ENCODE measurements around the gene CLCN7.

CLCN7 gene, protein sequence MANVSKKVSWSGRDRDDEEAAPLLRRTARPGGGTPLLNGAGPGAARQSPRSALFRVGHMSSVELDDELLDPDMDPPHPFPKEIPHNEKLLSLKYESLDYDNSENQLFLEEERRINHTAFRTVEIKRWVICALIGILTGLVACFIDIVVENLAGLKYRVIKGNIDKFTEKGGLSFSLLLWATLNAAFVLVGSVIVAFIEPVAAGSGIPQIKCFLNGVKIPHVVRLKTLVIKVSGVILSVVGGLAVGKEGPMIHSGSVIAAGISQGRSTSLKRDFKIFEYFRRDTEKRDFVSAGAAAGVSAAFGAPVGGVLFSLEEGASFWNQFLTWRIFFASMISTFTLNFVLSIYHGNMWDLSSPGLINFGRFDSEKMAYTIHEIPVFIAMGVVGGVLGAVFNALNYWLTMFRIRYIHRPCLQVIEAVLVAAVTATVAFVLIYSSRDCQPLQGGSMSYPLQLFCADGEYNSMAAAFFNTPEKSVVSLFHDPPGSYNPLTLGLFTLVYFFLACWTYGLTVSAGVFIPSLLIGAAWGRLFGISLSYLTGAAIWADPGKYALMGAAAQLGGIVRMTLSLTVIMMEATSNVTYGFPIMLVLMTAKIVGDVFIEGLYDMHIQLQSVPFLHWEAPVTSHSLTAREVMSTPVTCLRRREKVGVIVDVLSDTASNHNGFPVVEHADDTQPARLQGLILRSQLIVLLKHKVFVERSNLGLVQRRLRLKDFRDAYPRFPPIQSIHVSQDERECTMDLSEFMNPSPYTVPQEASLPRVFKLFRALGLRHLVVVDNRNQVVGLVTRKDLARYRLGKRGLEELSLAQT

DNA sequence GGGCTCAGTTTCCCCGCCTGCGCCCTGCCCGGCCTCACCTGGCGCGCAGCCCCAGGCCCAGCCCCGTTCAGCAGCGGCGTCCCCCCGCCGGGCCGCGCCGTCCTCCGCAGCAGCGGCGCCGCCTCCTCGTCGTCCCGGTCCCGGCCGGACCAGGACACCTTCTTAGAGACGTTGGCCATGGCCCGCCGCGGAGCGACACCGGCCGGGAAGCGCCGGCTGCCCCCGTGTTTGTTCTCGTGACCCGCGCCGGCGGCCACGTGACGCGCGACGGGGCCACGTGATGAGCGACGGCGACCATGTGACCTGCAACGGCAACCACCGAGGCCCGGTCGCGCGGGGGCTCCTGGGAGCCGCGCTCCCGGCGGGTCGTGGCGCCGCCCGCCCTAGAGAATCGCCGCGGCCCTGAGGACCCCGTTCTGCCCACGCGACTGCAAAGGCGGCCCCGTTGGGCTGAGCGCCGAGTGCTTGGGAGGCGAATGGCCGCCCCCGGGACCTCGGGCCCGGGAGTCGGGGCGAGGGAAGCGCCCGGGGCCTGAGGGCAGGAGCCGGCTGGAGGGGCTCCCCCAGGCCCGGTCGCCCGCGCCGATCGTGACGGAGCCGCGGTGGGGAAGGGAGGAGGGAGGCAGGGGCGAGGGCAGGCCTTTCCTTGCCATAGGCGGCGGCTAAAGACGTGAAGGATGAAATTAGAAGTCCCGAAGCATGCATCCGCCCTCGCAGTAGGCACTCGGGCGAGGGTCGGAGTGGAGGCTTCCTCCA is at the start of gene CLCN7:
Gene CLCN7 (minus strand): TSS at position 233 of the 756 bp plus-strand sequence. CDS start 54 bp downstream, at position 179.
- peak; percentile 71 to 89 for DNase-seq

DNA sequence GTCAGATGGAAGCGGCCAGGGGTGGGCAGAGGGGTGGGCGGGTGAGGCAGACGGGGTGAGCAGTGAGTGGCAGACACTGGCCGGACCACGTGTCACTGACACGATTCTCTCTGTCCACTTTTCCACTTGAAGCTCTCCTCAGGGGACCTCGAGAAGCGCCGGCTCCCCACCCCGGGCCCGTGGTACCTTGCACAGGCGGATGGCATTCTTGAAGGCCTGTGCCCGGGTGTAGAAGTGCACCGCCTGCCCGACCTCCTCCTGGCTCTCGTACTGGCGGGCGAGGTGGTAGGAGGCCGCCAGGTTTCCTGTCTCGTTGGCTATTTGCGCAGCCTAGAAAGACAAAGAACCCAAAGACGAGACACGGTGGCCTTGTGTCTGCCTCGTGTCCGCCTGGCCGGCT is 49.5 kb upstream of the CLCN7 start:
- no peak for DNase-seq

DNA sequence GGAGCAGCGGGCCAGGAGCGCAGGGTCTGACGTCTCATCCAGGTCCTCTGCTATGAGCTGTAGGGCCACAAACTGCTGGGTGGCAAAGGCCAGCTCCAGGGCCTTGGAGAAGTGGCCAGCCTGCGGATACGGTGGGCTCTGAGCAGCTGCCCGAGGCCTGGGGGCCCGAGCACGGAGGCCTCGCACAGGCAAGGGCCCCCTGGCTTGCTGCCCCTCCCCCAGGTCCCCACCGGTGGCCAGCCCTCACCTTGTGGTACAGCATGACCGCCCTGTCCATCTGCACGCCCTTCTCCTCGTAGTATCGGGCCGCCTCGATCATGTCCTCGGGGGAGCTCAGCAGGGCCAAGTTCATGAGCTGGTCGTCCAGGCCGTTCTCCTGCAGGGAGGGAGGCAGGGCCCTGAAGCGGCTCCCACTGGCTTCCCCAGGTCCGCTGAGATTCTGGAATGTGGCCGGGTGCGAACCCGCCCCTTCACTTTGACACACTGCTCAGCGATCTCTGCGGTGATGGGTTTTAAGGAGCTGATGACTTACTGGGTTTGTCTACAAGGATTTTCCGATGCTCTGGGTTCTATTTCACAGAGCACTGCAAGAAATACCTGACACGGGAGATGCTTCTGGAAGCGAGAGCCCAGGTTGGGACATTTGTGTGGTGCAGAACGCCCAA is 48.9 kb upstream of the CLCN7 start:
- DNase-seq = no peak

DNA sequence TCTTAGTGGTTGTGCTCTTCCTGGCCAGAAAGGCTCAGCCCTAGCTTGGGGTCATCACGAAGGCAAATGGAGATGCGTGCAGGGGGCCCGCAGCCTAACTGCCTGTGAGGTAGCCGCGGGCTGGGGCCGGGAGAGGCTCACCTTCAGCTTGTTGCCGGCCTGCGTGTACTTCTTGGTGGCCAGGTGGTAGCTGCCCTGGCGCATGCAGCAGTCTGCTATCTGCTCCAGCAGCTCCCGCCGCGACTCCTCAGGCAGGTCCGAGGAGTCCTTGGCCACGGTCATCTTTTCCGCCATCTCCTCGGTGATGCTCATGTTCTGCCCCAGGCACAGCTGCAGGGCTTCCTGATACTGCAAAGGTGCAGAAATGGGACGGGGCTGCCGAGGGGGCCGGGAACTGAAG is 45.6 kb upstream of the CLCN7 start:
- no peak for DNase-seq

DNA sequence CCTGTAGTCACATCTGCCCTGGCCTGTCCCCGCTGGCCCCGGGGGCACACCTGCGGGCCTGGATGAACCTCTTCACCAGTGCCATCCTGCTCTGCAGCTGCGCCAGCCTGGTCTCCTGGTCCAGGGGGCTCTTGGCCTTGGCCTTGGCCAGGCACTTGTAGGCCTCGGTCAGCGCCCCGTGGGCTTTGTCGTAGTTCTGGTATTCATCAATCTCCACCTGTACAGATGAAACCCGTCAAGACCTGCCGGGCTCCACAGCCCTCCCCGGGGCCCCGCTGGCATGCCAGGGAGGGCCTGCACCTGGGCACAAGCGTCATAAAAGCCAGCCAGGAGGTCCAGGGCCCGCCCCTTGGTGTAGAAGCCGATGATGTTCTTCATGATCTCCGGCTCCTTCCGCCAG is 45.0 kb upstream of the CLCN7 start:
- DNase-seq = no peak

DNA sequence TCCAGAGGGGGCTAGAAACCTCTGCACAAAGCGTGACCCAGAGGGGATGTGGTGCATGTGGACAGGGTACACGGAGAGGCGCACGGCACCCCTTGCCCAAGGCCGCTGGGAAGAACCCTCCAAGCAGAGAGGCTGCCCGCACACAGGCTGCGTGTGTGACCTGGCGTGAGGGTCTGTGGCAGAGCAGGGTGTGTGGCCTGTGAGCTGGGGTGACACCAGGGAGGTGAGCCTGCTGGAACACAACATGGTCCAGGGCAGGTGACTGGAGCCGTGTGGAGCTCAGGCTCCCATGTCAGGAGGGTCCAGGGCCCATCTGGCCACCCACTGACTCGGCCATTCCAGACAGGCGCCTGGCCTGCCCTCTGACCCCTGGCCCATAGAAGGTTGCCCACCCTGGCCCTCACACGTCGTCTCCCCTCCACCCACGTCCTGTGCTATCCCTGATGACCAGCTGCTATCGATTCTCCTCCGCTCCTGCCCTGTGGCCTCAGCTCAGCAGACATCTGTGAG is 43.9 kb upstream of the CLCN7 start:
- no peak for DNase-seq

DNA sequence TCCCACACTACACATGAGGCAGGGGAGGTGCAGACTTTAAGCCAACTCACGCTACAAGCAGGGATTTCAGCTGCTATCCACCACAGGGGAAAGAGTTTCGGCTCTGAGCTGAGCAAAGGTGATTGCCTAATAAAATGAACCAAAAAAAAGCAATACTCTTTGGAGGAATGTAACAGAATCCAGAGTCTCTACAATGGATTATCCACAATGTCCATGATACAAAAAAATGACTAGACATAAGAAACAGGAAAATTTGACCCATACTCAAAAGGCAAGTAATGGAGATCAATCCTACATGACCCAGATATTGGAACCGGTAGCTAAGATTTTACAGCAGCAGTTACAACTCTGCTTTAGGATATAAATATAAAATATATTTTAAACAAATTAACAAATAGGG is 39.7 kb upstream of the CLCN7 start:
- DNase-seq = no peak

DNA sequence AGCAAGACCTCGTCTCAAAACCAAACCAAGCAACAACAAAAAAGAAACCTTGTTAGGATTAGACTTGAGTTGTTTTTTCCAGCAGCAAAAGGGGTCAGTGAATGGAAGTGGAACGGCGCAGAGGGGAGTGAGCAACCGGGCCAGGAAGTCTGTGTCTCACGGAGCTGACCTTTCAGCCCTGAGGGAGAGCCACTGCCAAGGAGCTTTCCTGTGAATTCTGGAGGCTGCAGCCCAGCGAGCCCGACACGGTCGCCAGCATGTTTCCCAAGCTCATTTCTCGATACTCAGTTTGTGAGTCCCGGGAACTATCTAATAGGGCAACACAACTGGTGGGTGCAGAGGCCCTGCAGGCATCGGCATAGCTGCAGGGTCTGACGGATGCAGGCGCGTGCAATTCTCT is 37.9 kb upstream of the CLCN7 start:
- no peak for DNase-seq

DNA sequence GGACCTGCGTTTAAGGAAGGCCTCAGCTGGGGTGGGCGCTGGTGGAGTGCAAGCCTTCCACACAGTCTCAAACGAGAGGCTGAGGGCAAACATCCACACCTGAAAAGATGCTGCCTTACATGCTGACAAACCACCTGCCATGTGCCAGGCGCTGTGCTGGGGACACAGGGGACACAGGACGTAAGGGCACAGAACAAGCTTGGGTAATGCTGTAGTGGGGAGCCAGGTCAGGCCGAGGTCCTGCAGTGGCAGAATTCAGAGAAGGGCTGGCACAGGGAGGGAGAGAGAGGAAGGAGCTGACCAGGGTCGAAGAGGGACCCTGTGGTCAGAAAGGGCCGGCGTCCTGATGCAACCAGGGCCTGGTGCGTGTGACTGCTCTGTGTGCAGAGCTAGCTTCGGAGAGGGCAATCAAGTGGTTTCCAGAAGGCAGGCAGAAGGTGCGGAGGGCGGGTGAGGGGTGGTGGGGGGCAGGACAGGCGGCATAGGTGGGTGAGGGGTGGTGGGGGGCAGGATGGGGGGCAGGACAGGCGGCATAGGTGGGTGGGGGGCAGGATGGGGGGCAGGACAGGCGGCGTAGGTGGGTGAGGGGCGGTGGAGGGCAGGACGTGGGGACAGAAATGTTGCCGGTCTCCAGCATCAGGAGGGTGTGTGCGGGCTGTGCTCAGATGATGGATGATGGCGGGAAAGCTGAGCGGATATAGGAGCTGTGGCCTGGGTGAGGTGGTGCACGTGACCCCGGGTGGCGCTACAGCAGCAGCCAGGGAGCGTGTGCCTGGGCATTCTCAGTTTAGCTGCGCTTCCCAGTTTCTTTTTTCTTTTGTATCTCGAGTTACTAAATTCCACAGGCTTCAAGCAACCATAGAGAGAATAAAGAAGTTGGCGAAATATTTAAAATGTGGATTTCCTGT is 37.1 kb upstream of the CLCN7 start:
- DNase-seq = no peak

DNA sequence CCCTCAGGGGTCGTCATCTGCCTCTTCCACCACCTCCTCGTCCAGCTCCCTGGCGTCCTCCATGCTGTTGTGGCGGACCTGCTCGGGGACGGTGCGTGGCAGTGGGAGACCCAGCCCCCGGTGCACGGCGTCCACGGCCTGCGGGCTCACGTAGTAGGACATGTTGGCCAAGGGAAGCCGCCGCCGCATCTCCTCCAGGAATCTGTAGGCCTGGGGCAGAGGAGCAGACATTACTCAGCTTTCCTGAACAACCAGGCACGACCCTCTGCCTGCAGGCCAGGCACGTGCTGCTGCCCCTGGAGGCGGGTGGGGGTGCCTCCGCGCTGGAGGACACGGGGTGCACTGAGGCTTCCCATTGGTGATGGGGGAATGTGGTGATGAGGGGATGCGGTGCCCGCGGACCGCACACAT is 36.1 kb upstream of the CLCN7 start:
- DNase-seq = no peak

DNA sequence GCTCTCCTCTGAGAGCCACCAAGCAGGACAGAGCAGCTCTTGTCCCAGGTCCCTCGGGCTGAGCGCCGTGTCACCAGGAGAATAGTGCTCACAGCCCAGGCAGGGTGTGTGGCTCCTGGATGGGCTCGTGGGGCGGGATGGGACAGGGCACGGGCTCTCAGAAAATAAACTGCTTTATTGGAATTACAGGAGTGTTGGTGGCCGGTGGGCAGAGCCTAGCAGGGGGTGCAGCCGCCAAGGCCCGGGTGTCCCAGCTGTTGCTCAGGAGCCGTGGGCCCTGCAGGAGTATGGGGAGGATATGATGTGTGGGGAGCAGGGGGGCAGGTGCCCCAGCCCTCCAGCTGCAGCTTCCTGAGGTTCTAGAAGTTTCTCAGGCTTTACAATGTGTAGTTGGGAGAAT is 35.4 kb upstream of the CLCN7 start:
- DNase-seq = no peak

DNA sequence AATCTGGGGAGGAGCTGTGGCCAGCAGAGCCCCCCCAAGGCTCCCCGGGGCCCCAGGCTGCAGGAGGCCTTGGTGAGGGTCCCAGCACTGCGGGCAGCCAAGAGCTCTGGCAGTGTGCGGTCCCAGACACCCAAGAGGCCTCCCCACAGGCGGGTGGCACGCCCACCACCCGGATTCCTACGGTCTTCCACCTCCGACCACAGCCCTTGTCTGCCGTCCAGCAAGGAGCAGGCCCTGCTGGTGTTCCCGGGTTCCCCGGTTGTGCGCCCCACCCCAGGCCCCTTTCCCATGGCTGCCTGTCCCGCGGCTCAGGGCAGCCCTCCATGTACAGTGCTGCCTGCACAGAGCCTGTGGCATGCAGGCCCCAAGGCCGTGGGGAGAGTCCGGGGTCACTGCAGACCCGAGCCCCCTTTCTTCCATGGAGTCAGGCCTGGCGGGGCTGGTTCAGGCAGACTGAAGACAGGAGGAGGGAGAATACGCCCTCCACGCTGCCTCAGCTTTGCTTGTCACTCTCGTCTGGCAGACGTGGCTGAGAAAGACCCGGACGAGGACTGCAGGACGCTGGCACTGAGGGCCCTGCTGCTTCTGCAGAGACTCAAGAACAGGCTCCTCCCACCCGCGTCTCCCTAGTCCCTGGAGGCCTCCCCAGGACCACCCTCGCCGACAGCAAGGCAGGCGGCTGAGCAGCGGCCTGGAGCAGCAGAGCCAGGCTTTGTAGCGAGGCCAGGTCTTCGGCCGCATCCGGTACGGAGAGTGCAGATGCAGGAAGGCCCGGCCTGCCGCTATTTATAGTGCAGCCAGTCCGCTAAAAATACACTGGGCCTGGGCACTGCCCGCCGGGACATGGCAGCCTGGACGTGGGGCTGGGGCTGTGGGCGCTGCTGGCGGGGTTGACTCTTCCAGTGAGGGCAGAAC is 34.7 kb upstream of the CLCN7 start:
- no peak for DNase-seq

DNA sequence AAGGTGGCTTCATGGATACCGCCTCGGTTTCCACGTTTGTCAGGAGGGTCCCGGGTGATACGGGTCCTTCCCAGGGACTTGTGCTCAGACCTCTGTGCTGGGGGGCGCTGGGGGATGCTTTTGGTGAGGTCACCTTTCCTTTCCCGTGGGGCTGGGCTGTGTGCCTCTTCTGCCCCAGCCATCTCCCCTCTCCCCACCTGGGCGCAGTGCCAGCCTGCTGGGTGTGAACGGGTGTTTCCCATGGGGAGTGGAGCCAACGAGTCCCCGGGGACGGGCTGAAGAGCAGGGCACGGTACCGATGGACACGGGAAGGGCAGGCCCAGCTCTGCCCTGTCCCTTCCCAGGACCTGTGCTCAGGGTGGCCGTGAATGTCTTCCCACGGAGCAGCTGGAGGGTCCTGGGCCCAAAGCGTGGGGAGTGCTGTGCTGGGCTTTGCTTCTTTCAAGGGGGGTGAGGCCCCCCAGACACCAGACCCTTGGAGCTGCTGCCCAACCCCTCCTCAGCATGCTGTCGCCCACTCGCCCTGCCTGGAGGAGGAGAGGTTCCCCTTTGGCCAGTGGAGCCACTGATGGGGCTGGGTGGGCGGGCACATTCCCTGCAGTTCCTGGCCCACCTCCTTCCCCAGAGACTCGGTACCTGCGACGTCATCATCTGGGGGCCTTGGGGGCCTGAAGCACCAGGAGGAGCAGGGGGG is 33.8 kb upstream of the CLCN7 start:
- no peak for DNase-seq

DNA sequence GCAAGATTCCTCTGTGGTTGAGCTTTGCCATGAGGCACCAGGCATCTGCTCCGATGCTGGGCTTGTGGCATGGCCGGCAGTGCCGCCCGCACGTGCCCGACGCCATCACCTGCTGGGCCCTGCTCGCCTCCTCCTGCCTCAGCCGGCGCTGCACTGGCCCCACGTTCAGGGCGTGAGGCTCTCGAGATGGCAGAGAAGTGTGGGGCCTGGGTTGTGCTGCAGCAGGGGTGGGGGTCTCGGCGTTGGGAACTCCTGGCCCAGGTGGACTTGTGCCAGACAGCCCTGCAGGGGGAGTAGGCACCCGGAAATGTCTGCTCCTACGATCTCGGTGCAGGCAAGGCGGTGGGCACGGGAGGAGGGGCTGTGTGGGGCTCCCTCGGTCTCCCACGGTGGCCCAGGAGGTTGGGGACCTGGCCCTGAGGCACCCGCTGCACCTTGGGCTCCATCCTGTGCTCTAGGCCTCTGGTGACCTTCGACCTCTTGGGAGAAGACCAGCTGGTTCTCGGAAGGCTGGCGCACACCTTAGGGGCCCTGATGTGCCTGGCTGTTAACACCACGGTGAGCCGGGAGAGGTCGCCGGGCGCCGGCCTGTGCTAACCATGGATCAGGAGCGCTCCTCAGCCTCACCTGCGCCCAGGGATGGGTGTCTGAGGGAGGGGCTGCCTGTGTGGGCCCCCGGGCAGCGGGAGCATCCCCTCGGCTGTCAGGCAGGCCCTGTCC is 31.8 kb upstream of the CLCN7 start:
- DNase-seq = no peak

DNA sequence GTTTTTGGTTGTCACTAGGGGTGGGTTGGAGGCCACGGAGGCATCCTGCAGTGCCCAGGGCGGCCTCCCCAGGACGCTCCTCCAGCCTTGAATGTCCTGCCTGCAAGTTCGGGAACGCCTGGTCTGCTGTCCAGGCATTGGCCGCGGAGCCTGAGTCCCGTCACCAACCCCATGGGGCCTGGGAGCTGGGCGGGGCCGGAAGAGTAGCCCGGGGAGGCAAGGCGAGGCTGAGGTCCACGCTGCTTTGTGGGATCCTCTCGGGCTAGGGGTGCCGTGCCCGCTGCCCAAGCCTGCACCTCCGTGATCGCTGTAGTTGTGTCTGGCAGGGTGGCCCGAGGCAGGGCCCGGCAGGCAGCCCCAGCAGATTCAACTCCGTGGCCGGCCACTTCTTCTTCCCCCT is 31.1 kb upstream of the CLCN7 start:
- DNase-seq = no peak

DNA sequence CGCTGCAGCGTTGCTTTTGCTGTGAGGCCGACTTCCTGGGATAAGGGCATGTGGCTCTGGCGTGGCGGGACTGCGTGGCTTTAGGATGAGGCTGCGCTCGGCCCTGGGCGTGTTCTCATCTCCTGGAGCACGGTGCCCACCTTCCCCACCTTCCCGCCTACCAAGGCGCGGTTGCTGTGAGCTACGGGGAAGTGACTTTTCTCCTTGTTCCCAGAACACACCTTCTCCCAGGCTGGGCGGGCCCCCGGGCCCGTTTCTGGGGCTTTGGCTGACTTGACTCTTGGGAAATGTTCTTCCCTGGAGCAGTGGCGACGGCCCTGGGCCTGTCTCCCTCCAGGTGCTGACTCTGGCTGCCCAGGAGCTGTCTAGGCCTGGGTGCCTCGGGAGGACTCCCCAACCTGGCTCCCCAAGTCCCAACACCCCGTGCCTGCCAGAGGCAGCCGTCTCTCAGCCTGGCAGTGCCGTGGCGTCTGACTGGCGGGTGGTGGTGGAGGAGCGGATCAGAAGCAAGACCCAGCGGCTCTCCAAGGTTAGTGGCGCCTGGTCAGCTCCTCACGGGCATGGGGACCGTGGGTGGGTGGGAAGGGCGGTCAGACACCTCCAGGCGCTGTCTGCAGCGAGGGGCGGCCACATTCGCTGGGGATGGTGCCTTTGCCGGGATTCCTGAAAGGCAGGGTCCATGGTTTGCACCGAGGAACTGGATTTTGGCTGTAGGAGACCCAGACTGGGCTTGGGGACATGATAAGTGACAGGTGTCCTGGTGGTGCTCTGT is 30.4 kb upstream of the CLCN7 start:
- DNase-seq = no peak

DNA sequence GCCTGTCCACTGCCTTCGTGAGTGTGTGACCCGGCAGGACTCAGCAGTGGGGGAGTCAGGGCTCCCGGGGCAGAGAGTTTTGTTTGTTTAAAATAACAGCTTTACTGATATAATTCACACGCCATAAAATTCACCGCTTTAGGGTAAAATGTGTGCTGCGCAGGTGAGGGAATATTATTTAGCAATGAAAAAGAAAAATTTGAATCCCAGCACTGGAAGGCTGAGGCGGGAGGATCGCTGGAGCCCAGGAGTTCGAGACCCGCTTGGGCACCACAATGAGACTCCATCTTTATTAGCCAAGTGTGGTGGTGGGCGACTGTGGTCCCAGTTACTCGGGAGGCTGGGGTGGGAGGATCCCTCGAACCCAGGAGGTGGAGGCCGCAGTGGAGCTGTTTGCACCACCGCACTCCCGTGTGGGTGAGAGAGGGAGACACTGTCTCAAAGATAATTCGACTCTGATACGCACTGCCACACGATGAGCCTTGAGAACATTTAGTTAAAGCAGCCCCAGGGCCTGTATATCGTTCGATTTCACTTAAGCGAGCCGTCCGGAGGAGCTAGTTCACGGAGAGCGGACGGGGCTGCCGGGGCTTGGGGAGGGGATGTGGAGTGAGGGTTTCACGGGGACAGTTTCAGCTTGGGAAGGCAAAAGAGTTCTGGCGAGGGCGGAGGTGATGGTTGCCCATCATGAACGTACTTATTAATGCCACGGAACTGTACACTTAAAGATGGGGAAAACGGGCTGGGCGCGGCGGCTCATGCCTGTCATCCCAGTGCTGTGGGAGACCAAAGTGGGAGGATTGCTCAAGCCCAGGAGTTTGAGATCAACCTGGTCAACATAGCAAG is 28.5 kb upstream of the CLCN7 start:
- DNase-seq = no peak

Data from NCI-H1930 (cell line).